HG02852 (cell line): ENCODE data around the gene MIF.
"Not testable (repeated sequence)": the region's sequence is repeated elsewhere in the genome, so short reads cannot be mapped to it uniquely, and the experiment has no call there.

Experiments
- ATAC-seq: cut with Tn5 transposase; IDR thresholded peaks from one replicate; pipeline ENCODE4 v1.9.1; 2021; ENCODE audit warnings: mild to moderate bottlenecking, moderate library complexity; ENCODE audit not compliant: unreplicated experiment

The MIF gene

DNA sequence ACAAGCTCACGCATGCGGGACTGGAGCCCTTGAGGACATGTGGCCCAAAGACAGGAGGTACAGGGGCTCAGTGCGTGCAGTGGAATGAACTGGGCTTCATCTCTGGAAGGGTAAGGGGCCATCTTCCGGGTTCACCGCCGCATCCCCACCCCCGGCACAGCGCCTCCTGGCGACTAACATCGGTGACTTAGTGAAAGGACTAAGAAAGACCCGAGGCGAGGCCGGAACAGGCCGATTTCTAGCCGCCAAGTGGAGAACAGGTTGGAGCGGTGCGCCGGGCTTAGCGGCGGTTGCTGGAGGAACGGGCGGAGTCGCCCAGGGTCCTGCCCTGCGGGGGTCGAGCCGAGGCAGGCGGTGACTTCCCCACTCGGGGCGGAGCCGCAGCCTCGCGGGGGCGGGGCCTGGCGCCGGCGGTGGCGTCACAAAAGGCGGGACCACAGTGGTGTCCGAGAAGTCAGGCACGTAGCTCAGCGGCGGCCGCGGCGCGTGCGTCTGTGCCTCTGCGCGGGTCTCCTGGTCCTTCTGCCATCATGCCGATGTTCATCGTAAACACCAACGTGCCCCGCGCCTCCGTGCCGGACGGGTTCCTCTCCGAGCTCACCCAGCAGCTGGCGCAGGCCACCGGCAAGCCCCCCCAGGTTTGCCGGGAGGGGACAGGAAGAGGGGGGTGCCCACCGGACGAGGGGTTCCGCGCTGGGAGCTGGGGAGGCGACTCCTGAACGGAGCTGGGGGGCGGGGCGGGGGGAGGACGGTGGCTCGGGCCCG is at the start of gene MIF:
Gene MIF, plus strand, starts transcription at position 439 of the 765 bp plus-strand sequence. Its CDS starts 92 bp downstream, at position 531.
- peak; percentile 86 for ATAC-seq

GRCh38 chr22:23844739-23845202 is 49.4 kb upstream of the MIF start:
- ATAC-seq: no peak

DNA sequence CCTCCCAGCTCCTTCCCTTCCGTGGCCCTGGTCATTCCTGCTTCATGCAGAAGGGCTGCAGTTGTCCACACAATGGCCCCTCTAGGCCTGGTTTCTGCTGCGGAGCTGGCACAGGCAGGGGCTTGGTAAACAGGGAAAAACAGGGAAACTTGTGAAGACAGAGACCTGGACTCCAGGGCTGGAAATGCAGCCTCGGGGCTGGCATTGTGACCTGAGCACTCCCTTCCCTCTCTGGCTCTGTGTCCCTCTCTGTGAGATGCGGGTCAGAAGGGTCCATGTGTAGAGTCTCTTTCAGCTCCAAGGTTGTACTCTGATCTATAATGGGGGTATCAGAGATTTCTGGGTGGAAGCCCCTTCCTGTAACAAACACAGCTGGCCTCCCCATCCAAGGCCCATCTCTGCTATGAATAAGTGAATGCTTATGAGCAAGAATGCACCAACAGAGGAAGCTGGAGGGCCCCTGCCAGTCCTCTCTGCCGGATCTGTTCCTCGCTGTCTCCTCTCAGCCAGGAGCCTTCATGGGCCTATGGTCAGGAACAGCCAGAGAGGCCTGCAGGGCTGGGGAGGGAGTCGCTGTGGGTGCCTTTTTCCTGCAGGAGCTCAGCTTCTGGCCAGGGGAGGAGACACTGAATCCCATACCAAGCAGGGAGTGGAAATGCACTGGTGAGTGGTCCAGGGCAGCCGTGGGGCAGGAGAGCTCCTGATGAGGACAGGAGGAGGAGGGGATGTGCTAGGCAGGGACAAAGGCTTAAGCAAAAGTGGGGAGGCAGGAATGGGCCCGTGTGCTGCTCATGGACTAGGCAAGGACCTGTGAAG is 48.7 kb upstream of the MIF start:
- no peak for ATAC-seq

DNA sequence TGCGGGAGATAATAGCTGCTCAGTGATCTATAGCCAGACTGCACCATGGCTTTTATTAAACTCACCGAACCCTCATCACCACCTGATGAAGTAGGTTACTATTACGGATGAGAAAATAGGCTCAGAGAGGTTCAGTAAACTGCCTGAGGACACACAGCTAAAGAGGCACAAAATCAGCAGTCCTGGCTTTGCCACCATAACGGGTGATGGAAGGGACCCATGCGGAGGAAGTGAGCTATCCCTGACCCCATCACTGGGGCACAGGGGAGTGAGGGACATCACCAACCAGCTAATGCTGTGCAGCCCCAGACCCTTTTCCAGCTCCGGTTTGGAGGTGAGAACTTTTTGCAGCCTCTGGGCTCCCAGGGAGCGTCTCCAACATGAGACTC is 48.1 kb upstream of the MIF start:
- ATAC-seq: no peak

DNA sequence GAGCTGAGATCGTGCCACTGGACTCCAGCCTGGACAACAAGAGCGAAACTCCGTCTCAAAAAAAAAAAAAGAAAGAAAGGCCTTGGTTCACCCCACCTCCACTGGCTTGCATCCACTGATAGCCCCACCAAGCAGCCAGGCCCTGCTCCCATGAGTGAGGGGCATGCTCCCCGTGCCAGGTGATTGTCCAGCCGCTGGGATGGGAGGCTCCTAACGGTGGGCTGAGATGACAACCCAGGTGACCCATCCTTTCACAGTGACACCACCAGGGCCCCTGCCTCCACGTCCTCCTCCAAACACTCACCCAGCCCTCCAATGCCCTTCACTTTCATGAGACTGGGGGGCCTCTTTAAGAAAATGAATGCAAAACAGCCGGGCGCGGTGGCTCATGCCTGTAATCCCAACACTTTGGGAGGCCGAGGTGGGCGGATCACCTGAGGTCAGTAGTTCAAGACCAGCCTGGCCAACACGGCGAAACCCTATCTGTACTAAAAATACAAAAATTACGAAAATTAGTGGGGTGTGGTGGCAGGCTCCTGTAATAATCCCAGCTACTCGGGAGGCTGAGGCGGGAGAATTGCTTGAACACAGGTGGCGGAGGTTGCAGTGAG is 46.8 kb upstream of the MIF start:
- ATAC-seq: no peak

GRCh38 chr22:23847991-23848864 is 46.0 kb upstream of the MIF start:
- no peak for ATAC-seq

DNA sequence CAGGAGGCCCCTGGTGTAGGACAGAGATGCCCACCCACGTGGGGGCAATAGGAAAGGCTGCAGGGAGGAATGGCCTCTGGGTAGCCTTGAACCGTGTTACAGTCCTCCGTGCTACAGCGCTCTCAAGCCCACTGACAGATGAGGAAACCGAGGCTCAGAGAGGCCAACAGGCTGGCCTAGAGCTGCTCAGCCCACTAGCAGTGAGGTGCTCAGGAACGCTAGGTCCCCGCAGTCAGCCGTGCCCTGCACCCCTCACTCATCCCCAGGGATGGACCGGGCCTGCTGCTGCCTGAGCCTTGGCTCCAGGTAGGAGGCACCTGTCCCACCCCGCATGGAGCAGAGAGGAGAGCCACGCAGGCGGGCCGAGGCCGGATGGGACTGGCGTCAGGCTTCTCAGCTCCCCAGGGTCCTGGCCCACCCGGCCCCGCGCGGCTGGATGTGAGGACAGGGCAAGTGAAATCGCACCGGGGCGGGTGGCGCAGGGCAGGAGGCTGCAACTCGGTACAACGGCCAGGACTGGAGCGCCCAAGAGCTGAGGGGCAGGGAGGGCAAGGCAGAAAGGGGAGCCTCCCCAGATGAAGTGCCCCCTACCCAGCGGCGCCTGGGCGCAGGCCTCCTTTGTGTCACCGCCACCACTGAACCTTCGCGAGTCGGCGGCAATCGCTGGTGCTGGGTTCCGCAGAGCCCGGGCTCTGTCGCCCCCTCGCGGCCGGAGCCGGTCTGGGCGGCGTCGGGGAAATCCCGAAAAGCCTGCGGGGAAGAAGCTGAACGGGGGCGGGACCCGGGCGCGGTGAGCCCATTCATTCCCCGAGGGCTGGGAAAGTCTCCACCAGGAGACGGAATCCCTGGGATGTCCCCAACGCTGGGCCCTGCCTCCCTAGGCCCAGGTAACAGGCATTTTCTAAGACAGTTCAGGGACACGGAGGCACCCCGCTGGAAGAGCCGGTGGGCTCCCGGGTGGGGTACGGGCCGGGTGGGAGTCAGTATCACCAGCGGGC is 44.9 kb upstream of the MIF start:
- ATAC-seq: no peak

DNA sequence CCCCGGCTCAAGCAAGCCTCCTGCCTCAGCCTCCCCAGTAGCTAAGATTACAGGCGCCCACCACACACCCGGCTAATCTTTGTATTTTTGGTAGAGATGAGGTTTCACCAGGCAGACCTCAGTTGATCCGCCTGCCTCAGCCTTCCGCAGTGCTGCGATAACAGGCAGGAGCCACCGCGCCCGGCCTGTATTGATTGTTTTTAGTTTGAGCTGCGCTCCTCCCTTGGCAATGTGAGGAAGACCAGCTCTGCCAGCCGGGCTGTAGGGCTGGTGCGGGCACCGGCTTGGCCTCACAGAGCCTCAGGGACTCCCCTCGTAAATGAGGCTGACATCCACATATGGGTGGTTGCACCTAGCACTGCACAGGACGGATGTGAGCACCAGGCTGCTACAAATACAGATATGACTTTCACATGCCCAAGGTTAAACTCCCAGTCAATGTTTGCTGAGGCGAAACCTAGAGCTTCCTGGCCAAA is 44.0 kb upstream of the MIF start:
- no peak for ATAC-seq

DNA sequence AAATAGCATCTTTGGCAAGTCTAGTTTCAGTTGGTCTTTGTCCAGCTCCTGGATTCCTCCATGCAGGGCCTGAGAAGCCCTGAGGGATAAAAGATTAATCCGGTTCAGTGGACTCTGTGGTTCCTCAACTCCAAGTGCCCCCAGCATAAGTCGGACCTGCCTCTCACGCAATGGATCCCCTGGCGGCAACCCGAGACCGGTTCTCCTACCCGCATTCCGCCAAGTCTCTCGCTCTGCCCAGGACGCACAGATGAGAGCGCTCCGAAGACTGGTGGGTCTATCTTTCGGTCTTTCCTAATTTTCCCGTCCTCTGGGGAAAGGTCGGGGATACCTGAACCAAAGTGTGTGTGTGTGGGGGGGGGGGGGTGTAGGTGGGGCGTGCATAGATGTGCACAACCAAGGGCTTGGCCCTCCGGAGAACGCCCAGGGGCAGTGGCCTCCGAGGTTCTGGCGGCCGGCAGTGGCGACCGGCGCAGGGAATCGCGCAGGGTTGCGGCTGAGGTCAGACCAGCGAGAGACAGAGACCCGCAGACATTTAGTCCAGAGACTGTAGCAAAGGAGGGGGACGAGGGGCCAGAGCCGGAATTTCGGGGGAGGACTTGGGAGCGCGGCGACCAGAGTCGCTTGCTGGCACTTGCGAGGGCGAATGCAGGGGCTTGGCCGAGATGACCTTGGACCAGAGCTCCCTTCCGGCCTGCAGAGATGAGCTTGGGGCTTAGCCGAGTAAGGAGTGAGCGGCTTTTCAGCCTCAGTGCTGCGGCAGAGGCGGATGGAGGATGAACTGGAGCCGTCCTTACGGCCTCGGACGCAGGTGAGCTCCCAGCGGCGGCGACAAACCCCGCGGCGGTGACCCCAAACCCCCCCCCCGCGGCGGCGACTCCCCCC is 37.2 kb upstream of the MIF start:
- ATAC-seq: peak; percentile 51

- peak; percentile 91 for ATAC-seq
These were observed 36.3 kb upstream of the MIF start, which contains the start of gene SLC2A11 for GRCh38 chr22:23857606-23858483. Gene SLC2A11 (plus strand): TSS chr22:23857875. CDS start chr22:23858000, 125 bp downstream.

GRCh38 chr22:23858484-23858815 is 35.7 kb upstream of the MIF start:
- ATAC-seq: no peak

GRCh38 chr22:23859201-23859600 is 35.0 kb upstream of the MIF start:
- no peak for ATAC-seq

DNA sequence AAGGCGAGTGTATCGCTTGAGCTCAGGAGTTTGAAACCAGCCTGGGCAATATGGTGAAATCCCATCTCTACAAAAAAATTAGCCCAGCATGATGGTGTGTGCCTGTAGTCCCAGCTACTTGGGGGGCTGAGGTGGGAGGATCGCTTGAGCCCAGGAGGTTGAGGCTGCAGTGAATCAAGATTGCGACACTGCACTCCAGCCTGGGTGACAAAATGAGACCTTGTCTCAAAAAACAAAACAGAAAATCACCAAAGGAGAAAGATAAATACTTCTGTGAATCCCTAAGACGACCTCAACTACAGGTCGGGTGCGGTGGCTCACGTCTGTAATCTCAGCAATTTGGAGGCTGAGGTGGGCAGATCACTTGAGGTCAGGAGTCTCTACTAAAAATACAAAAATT is 34.0 kb upstream of the MIF start:
- ATAC-seq: not testable (repeated sequence)

GRCh38 chr22:23862103-23862502 is 32.1 kb upstream of the MIF start:
- ATAC-seq: no peak

DNA sequence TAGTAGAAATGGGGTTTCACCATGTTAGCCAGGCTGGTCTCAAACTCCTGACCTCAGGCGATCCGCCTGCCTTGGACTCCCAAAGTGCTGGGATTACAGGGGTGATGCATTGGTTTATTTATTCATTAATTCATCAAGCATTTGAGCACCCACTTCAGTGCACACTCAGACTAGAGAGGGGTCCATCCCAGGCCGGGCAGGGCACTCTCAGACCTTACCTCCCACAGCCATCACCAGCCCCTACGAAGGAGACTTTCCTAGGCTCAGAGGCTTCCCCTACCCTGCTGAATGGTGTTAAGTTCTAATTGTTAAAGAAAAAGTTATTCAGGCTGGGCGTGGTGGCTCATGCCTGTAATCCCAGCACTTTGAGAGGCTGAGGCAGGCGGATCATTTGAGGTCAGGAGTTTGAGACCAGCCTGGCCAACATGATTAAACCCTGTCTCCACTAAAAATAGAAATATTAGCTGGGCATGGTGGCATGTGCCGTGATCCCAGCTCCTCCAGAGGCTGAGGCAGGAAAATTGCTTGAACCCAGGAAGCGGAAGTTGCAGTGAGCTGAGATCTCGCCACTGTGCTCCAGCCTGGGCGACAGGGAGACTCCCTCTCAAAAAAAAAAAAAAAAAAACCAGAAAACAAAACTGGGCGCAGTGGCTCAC is 29.6 kb upstream of the MIF start:
- ATAC-seq: not testable (repeated sequence)

- ATAC-seq: no peak
These were observed 25.6 kb upstream of the MIF start for GRCh38 chr22:23868580-23868979.

DNA sequence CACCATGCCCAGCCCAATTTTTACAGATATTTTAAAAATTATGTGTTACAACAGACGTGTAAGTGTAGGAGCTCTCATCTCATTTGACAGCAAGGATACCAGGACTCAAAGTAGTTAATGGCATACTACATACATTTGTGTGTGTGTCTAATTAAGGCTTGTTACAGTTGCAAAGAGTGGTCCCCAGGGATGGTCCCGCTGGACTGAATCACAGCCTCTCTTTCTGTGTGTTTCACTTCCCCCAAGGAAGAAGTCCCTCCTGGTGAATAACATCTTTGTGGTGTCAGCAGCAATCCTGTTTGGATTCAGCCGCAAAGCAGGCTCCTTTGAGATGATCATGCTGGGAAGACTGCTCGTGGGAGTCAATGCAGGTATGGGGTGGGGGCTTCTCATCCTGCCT is 19.3 kb upstream of the MIF start:
- ATAC-seq: no peak
